Neural cell (in vitro differentiated cells): ENCODE measurements around the gene PPP1R2B.

Experiments used
- EZH2 ChIP-seq: fragments of 200-600, 300-800 bp; shearing (Covaris generic), sonication (generic); IDR thresholded peaks from 2 replicates; pipeline ENCODE4 v1.6.1; 2014; ENCODE audit warnings: antibody characterized with exemption, low read length, borderline replicate concordance, mild to moderate bottlenecking; ENCODE audit not compliant: insufficient read depth, poor library complexity, severe bottlenecking
- TF ChIP-seq, protein P1 (sequence below): fragments of 450-650 bp; IDR thresholded peaks from 2 replicates; pipeline ENCODE4 v1.5.1; 2014; ENCODE audit warnings: antibody characterized with exemption, mild to moderate bottlenecking, moderate library complexity; ENCODE audit not compliant: poor library complexity, severe bottlenecking

DNA sequence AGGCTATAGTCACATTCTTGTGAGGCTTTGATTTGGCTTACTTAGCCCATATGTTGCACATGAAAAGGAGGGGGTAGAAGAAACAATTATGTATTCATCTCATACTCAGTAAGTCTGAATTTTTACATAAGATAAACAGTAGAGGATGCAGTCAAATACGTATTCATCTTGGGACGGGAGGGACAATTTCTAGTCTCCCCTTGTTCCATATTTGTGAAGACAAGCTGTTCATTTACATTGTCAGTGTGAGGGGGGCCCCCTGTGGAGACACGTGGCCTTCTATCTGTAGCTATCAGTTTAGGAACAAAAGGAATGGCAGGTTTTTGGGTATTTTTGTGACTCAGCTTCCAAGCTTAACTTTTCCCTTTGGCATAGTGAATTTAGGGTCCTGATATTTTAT is 49.2 kb upstream of the PPP1R2B start:
- TF ChIP-seq, protein P1, sequence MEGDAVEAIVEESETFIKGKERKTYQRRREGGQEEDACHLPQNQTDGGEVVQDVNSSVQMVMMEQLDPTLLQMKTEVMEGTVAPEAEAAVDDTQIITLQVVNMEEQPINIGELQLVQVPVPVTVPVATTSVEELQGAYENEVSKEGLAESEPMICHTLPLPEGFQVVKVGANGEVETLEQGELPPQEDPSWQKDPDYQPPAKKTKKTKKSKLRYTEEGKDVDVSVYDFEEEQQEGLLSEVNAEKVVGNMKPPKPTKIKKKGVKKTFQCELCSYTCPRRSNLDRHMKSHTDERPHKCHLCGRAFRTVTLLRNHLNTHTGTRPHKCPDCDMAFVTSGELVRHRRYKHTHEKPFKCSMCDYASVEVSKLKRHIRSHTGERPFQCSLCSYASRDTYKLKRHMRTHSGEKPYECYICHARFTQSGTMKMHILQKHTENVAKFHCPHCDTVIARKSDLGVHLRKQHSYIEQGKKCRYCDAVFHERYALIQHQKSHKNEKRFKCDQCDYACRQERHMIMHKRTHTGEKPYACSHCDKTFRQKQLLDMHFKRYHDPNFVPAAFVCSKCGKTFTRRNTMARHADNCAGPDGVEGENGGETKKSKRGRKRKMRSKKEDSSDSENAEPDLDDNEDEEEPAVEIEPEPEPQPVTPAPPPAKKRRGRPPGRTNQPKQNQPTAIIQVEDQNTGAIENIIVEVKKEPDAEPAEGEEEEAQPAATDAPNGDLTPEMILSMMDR: no peak
- TF ChIP-seq EZH2: no peak
